GM23338 (cell line): ENCODE measurements around the gene SHISAL1.

Source experiments
- CREB1 ChIP-seq: fragments of 250-450 bp; sonication (Bioruptor Pico); IDR thresholded peaks from 2 replicates; pipeline ENCODE4 v1.5.0; 2020; ENCODE audit warnings: low read depth, mild to moderate bottlenecking, moderate library complexity
- TF ChIP-seq, protein P1 (sequence below), 2 experiments: fragments of 200-600 bp in 1 of 2; sonication (generic) in 1 of 2; conservative IDR thresholded peaks; 2 replicates each; pipeline versions ENCODE4 v1.5.1 to v1.6.1; 2016 to 2017; ENCODE audit warnings: antibody characterized with exemption in 2 of 2, low read depth in 2 of 2, mild to moderate bottlenecking in 2 of 2, moderate library complexity in 1 of 2

DNA sequence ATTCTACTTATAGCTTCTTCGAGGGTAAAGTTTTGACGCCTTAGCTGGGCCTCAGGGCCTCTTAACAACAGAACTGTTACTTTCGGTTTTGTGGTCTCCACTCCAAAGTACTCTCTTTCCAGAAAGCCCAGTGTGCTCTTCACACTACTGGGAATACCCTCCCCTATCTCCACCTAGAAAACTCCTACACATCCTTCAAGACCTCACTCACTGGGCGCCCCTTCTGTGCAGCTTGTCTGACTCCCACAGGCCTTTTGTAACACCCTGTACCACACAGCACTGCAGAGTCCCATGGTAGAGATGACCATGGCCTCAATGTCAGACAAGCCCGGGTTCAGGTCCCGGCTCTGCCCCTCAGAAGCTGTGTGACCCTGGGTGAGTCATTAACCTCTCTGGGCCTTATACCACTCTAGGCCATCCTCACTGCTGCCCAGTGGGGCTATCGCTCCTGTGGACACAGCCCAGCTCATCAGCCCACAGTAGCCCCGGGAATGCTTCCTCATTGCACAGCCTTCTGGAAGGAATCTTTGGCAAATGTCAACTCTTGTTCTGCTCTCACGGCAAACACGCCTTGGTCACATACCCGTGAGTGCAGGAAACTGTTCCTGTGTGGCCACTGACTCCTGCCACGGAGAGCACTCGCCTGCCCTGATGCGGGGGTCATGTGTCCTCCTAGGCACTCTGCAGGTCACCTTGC lies 51.4 kb downstream of the SHISAL1 start:
- TF ChIP-seq CREB1 (CRISPR knock-in tag) = no peak
- TF ChIP-seq, protein P1, sequence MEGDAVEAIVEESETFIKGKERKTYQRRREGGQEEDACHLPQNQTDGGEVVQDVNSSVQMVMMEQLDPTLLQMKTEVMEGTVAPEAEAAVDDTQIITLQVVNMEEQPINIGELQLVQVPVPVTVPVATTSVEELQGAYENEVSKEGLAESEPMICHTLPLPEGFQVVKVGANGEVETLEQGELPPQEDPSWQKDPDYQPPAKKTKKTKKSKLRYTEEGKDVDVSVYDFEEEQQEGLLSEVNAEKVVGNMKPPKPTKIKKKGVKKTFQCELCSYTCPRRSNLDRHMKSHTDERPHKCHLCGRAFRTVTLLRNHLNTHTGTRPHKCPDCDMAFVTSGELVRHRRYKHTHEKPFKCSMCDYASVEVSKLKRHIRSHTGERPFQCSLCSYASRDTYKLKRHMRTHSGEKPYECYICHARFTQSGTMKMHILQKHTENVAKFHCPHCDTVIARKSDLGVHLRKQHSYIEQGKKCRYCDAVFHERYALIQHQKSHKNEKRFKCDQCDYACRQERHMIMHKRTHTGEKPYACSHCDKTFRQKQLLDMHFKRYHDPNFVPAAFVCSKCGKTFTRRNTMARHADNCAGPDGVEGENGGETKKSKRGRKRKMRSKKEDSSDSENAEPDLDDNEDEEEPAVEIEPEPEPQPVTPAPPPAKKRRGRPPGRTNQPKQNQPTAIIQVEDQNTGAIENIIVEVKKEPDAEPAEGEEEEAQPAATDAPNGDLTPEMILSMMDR (conservative IDR thresholded peaks at IDR 0.05; ENCODE audit: low read depth in 2 of 2) = no peak
